Spleen (tissue), 11 donors: ENCODE results near the gene EPS8. TPM values are rescaled to one million over a fixed set of nuclear protein-coding genes. Genes with fewer than 3 reads are reported as not detected.

Experiments
- DNase-seq: peaks from one replicate; pipeline ENCODE4 v3.0.0-alpha.2; 2020
- H3K27ac ChIP-seq, 8 donors: fragments of 200-600 bp; sonication (generic) in 7 of 8; 1 replicate in 4 of 8; 2 replicates in 4 of 8; pipeline versions ENCODE4 v1.5.0 to v1.8.0; 2016 to 2021; ENCODE audit warnings: inconsistent platforms in 4 of 8, mild to moderate bottlenecking in 4 of 8, moderate library complexity in 1 of 8
- H3K27me3 ChIP-seq, 7 donors: fragments of 200-600 bp; sonication (generic) in 6 of 7; replicated peaks in 1 of 7; 1 replicate in 4 of 7; 2 replicates in 3 of 7; pipeline versions ENCODE4 v1.5.0 to v1.8.0; 2016 to 2021; ENCODE audit warnings: inconsistent platforms in 3 of 7, mild to moderate bottlenecking in 1 of 7
- H3K36me3 ChIP-seq, 6 donors: fragments of 200-600 bp; sonication (generic) in 5 of 6; 1 replicate in 4 of 6; 2 replicates in 2 of 6; pipeline versions ENCODE4 v1.5.0 to v1.8.0; 2016 to 2021; ENCODE audit warnings: inconsistent platforms in 2 of 6
- H3K4me1 ChIP-seq, 6 donors: fragments of 200-600 bp; sonication (generic) in 5 of 6; 1 replicate in 3 of 6; 2 replicates in 3 of 6; pipeline versions ENCODE4 v1.5.0 to v1.8.0; 2016 to 2021; ENCODE audit warnings: inconsistent platforms in 3 of 6
- H3K4me3 ChIP-seq, 8 donors: fragments of 200-600 bp; sonication (generic) in 7 of 8; 1 replicate in 4 of 8; 2 replicates in 4 of 8; pipeline versions ENCODE4 v1.5.0 to v1.8.0; 2016 to 2021; ENCODE audit warnings: inconsistent platforms in 4 of 8, mild to moderate bottlenecking in 4 of 8, moderate library complexity in 2 of 8
- H3K9me3 ChIP-seq, 8 donors: fragments of 200-600 bp; sonication (generic) in 7 of 8; 1 replicate in 4 of 8; 2 replicates in 4 of 8; pipeline versions ENCODE4 v1.5.0 to v1.8.0; 2016 to 2021; ENCODE audit warnings: inconsistent platforms in 4 of 8
- CTCF ChIP-seq, 11 experiments: fragments of 200-600 bp in 7 of 11; fragments of 450-650 bp in 4 of 11; sonication (generic) in 4 of 11; IDR thresholded peaks in 8 of 11; conservative IDR thresholded peaks in 3 of 11; 1 replicate in 7 of 11; 2 replicates in 4 of 11; pipeline versions ENCODE4 v1.4.0 to v1.8.0; 2016 to 2021; ENCODE audit warnings: antibody characterized with exemption in 11 of 11, inconsistent platforms in 4 of 11, mild to moderate bottlenecking in 1 of 11
- POLR2A ChIP-seq, 3 donors: fragments of 450-650 bp; IDR thresholded peaks; one replicate each; pipeline ENCODE4 v1.5.1; 2017; ENCODE audit warnings: antibody characterized with exemption in 3 of 3, mild to moderate bottlenecking in 1 of 3
- POLR2AphosphoS5 ChIP-seq, 3 donors: sonication (generic); formaldehyde crosslinking; IDR thresholded peaks; one replicate each; pipeline ENCODE4 v1.5.1; 2017; ENCODE audit warnings: antibody characterized with exemption in 3 of 3
- WGBS, 5 donors: extraction: QIAGEN DNeasy Blood & Tissue Kit in 3 of 5; methylation state at CpG; one replicate each; pipeline versions ENCODE4 v1.1.5 to v1.1.7; 2013 to 2018; 5-methylcytosine and 5-hydroxymethylcytosine counted together
- intact Hi-C: fragments of 100-400 bp; cut with DNase I; formaldehyde crosslinking; loops from one replicate; pipeline ENCODE4 v1.15.0; 2023; ENCODE audit warnings: low total_unique reads
- polyA plus RNA-seq, 3 donors: library from polyadenylated mRNA; stranded (reverse); fragments of 200-250 nt; gene quantifications; one replicate each; pipeline ENCODE4 v1.2.1, GENCODE V29; 2013
- total RNA-seq, 7 donors: library from RNA; depleted of rRNA in 3 of 7; stranded (reverse); fragments of >200 nt in 3 of 7; fragmentation: NEBNext Ultra II Directional in 4 of 7; extraction: Animal tissue kit (Norgen Biotek cat#: 25700) in 4 of 7; gene quantifications; one replicate each; pipeline versions ENCODE4 v1.1.0 to v1.2.1, GENCODE V29; 2016 to 2021
- donor health status: healthy with polysubstance abuse.
- donor health status: DM: no; HTN: no; CAD: no; lungs with moderate emphysema.
- donor health status: DM: no; HTN: no; CAD: no.
- donor health status: Bipolar disorder and iron deficiency.
- donor health status: healthy.
- donor health status: DM: no; HTN: no; CAD: no.
- donor health status: DM: yes; HTN: yes; CAD: no.

EPS8 gene
- total and polyA plus RNA-seq, 10 donors = 4.6 to 90.5 (median 30.9) TPM

- Histone ChIP-seq H3K4me1 (no peaks in the 10 kb centered on the region), H3K27ac (no peak overlapping the region), H3K4me3 (no peak overlapping the region), H3K36me3 (no peaks in the 10 kb centered on the region), H3K27me3 (no peaks in the 10 kb centered on the region), H3K9me3 (peaks cover 0 to 14% (median 11%) of the 10 kb centered on the region in 8 donors)
- TF ChIP-seq POLR2A (IDR thresholded peaks at IDR 0.05) = no peak
- 79 to 97% (median 89%) methylated on average over 1 of the region's 1 CpG for WGBS, 5 donors
- intact Hi-C loops = no loop called here
- DNase-seq = no peak
Measured at GRCh38 chr12:15818418-15818817, 29.2 kb upstream of the EPS8 start.

- H3K9me3 ChIP-seq = peaks cover 0 to 14% (median 11%) of the 10 kb centered on the region in 8 donors
- H3K4me1 ChIP-seq = no peaks in the 10 kb centered on the region
- no peaks in the 10 kb centered on the region for H3K27me3 ChIP-seq
- no peak overlapping the region for H3K4me3 ChIP-seq
- H3K36me3 ChIP-seq = no peaks in the 10 kb centered on the region
- 79 to 92% (median 86%) methylated on average over 2 of the region's 2 CpGs for WGBS, 5 donors
- intact Hi-C loops = no loop called here
- TF ChIP-seq POLR2AphosphoS5 (IDR thresholded peaks at IDR 0.05) (no peak), CTCF (IDR thresholded peaks at IDR 0.05 in 8 of 11, conservative IDR thresholded peaks at IDR 0.05 in 3 of 11) (no peak)
- DNase-seq = no peak
- H3K27ac ChIP-seq = no peak overlapping the region
Measured at GRCh38 chr12:15815730-15816129, 26.5 kb upstream of the EPS8 start.

DNA sequence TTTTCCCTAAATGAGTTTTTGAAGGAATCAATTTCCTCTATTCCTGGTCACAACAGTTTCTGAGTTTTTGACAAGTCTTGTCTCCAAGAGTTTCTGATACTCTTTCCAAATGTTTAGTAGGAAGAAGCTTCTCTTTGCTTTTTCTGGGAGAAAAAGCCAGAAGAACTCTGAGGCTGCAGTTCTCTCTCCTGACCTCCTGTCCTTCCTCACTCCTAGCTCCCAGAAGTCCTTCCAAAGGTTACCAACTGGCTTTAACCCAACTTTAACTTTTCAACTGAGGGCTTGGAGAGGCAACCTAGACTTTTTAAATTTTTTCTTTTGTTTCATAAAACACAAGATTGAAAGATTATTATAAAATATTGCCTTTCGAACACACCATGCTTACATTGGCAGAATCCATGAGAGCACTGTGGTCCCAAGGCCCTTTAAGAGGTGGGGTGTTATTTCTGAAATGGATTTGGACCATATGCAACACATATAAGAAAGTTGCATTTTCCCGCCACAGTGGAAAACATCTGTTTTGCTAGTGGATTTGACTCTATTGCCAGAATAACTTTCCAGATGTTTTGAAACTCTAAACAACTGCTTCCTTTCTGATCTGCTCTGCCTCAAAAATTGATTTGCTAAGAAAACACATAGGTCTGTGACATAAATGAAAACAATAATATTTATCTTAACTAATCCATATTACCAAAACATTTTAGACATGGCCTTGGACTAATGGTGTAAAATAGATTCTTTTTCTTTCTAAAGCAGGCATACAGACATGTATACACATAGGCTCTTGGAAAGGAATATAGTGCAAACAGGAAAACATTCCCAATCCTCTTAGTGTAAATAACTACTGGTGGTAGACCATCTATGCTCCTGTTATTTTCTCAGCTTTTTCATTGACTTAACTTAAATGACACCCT is 22.3 kb upstream of the EPS8 start:
- TF ChIP-seq POLR2A (IDR thresholded peaks at IDR 0.05) (no peak), CTCF (IDR thresholded peaks at IDR 0.05 in 8 of 11, conservative IDR thresholded peaks at IDR 0.05 in 3 of 11) (no peak), POLR2AphosphoS5 (IDR thresholded peaks at IDR 0.05) (no peak)
- Histone ChIP-seq H3K36me3 (no peaks in the 10 kb centered on the region), H3K27ac (no peak overlapping the region), H3K27me3 (no peaks in the 10 kb centered on the region), H3K9me3 (no peaks in the 10 kb centered on the region), H3K4me1 (no peaks in the 10 kb centered on the region), H3K4me3 (no peak overlapping the region)
- no peak for DNase-seq
- 80 to 93% (median 84%) methylated on average over 2 of the region's 2 CpGs for WGBS, 5 donors
- intact Hi-C loops = no loop called here

GRCh38 chr12:15808652-15809051 is 19.5 kb upstream of the EPS8 start:
- no peak for DNase-seq
- 52 to 76% (median 60%) methylated on average over 3 of the region's 3 CpGs for WGBS, 5 donors
- intact Hi-C loops = no loop called here

More at GRCh38 chr12:15808652-15809051, 19.5 kb upstream of the EPS8 start:
- H3K9me3 ChIP-seq = no peaks in the 10 kb centered on the region
- no peak overlapping the region for H3K4me3 ChIP-seq
- no peaks in the 10 kb centered on the region for H3K36me3 ChIP-seq
- TF ChIP-seq CTCF (IDR thresholded peaks at IDR 0.05 in 8 of 11, conservative IDR thresholded peaks at IDR 0.05 in 3 of 11) (no peak), POLR2A (IDR thresholded peaks at IDR 0.05) (no peak), POLR2AphosphoS5 (IDR thresholded peaks at IDR 0.05) (no peak)
- H3K4me1 ChIP-seq = no peaks in the 10 kb centered on the region
- no peak overlapping the region for H3K27ac ChIP-seq
- no peaks in the 10 kb centered on the region for H3K27me3 ChIP-seq
